NCI-H128 (cell line): ENCODE results near the gene ANTKMT.

Source experiments
- DNase-seq: peaks from one replicate; lab custom pipeline; 2025; ENCODE audit not compliant: unreplicated experiment; lab: John Stamatoyannopoulos, UW

ANTKMT gene

DNA sequence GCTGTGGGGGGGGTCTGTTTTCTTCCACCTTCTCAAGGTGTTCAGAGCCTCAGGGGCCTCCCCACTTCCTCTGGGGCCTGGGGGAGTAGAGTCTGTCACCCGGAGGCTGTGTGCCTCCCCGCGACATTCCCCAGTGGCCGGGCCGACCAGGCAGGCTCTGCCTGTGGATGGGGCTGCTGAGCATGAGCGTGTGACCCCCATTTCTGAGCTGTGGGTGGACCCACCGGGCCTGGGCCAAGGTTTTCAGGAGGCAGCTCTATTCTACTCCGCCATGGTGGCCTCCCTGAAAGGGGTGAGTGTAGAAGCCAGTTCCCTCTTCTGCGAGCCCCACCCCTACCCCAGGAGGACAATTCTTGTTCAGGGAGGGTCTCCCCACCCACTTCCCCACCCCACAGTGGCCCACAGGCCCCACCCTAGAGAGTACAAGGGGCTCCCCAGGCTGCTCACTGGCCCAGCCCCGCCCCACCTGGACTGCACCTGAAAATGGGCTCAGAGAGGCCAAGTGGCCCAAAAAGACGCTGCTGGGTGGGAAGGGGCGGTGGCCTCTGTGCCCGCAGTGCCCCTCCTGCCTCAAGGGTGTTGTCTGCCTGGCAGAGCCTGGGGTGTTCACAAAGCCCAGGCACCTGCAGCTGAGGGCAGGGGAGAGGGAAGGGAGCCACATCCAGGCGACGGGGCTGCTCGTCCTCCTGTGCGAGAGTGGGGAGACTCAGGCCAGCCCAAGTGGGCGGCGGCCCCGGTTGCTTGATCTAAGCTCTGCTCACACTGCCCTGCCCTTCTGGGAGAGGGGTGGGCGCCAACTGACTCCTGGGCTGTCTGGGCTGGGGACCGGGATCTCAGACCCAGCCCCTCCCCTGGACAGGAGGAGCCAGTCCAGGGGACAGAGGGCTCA, 40.9 kb downstream of the ANTKMT start:
- DNase-seq: no peak

GRCh38 chr16:762595-763268, 41.8 kb downstream of the ANTKMT start:
- no peak for DNase-seq

DNA sequence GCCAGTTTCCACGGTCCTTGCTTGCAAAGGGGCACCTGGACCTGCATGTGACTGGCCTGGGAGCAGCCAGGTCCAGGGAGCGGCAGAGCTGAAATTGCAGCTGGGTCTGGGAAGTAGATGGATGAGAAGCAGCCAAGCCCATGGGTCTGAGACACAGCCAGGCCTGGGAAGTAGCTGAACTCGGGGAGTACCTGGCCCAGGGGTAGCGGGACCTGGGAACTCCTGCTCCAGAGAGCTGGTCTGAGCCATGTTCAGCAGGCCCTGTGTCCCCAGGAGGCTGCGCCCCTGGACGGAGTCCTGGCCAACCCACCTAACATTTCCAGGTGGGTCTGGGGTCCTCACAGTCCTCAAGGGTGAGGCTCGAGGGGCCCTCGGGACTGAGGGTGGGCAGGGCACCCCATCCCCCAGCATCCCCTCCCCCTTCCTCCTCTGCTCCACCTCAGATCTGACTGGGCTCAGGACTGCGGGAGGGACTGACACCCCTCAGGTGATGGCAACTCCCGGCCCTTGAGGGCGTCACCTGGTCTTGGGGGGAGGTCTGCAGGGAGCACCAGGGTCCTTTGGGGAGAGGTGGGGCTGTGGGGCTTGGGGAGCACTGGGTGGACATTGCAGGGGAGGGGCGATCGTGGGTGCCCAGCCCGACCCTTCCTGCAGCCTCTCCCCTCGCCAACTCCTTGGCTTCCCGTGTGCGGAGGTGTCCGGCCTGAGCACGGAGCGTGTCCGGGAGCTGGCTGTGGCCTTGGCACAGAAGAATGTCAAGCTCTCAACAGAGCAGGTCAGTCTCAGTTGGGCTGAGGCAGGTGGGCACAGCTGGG, 42.6 kb downstream of the ANTKMT start:
- no peak for DNase-seq

DNA sequence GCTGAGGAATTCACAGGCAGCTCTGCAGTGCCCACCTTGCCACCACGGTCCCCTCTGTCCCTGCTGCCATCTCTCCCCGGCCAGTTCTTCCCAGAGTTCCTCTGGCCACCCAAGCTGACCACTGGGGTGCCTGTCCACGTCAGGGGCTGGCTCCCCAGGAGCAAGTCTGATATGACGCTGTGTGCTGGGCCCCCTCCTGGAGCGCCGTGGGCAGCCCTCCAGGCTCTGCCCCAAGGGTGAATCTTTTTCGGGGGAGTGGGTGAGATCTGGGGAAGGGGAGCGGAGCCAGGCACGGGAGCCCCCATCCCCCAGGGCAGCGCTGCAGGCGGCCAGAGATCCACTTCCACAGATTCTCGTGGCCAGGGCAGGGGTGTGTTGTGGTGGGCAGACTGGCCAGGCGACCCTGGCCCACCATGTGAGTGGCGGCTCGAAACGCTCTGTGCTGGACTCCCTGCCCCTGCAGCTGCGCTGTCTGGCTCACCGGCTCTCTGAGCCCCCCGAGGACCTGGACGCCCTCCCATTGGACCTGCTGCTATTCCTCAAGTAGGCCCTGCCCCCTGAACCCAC, 43.3 kb downstream of the ANTKMT start:
- no peak for DNase-seq

GRCh38 chr16:764848-765487, 44.0 kb downstream of the ANTKMT start:
- DNase-seq: no peak

DNA sequence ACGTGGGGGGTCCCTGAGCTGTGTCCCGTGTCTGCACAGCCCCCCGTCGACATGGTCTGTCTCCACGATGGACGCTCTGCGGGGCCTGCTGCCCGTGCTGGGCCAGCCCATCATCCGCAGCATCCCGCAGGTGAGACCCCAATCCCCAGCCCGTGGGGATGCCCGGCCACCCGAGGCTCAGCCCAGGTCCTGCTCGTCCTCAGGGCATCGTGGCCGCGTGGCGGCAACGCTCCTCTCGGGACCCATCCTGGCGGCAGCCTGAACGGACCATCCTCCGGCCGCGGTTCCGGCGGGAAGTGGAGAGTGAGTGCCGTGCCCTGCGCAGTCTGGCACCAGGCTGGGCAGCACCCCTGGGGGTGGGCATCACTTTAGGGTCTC, 44.5 kb downstream of the ANTKMT start:
- no peak for DNase-seq

GRCh38 chr16:766008-766819, 45.3 kb downstream of the ANTKMT start:
- no peak for DNase-seq

DNA sequence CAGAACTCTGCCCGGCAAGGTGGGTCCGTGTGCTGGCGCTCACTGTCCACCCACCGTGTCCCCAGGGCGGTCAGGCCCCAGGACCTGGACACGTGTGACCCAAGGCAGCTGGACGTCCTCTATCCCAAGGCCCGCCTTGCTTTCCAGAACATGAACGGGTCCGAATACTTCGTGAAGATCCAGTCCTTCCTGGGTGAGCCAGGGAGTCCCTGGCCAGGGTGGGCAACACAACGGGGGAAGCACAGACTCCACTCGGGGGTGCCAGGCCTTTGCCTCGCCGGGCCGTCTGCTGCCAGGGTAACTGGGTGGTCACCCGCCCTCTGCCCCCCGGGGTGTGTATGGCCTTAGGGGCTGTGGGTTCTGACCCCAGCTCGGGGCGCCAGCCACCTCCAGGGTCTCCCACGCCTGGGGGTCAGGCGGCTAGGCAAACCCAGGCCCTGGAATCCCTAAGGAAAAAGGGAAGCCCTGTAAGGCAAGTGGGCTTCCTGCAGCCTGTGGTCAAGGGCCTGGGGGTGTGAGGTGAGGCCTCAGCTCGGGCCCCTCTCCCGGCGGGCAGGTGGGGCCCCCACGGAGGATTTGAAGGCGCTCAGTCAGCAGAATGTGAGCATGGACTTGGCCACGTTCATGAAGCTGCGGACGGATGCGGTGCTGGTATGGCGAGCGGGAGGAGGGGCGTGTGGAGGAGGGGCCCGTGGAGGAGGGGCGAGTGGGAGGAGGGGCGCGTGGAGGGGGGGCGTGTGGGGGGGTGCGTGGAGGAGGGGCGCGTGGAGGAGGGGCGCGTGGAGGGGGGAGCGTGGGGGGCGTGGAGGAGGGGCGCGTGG, 46.1 kb downstream of the ANTKMT start:
- DNase-seq: no peak

DNA sequence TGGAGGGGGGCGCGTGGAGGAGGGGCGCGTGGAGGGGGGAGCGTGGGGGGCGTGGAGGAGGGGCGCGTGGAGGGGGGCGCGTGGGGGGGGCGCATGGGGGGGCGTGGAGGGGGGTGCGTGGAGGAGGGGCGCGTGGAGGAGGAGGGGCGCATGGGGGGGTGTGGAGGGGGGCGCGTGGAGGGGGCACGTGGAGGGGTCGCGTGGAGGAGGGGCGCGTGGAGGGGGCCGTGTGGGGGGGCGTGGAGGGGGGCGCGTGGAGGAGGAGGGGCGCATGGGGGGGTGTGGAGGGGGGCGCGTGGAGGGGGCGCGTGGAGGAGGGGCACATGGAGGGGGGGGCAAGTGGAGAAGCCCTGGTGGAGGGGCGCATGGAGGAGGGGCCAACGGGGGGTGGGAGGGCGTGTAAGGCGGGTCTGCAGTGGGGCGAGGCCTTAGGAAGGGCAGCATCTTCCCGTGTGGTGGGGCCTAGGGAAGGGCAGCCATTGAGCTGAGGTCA, 46.8 kb downstream of the ANTKMT start:
- no peak for DNase-seq

DNA sequence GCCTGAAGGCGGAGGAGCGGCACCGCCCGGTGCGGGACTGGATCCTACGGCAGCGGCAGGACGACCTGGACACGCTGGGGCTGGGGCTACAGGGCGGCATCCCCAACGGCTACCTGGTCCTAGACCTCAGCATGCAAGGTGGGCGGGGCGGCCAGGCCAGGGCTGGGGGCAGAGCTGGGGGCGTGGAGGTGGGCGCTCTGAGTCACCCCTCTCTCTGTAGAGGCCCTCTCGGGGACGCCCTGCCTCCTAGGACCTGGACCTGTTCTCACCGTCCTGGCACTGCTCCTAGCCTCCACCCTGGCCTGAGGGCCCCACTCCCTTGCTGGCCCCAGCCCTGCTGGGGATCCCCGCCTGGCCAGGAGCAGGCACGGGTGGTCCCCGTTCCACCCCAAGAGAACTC, 47.5 kb downstream of the ANTKMT start:
- DNase-seq: no peak

DNA sequence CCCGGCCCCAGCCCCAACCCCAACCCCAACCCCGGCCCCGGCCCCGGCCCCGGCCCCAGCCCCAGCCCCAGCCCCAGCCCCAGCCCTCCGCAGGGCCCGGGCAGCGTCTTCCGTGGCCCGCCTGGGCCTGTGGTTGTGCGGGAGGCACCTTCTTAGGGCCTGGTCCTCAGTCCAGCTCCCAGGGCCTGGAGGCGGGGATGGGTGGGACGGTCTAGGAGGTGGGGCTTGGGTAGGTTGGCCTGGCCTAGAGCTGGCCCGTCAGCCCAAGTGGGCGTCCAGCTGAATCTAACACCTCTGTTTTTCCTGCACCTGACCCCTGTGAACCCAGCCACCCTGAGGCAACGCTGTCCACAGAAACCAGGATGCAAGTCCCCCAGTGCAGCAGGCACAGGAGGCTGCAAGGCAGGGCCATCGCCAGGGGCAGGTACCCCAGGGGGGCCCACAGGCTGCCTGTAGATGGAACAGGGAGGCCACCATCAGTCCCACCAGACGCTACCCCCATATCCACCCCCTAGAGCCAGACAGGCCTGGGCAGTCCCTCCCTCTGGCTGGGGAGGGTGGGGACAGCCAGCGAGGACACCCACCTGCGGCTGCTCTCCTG, 48.3 kb downstream of the ANTKMT start:
- DNase-seq: no peak

GRCh38 chr16:769934-770333, 49.0 kb downstream of the ANTKMT start:
- DNase-seq: no peak

DNA sequence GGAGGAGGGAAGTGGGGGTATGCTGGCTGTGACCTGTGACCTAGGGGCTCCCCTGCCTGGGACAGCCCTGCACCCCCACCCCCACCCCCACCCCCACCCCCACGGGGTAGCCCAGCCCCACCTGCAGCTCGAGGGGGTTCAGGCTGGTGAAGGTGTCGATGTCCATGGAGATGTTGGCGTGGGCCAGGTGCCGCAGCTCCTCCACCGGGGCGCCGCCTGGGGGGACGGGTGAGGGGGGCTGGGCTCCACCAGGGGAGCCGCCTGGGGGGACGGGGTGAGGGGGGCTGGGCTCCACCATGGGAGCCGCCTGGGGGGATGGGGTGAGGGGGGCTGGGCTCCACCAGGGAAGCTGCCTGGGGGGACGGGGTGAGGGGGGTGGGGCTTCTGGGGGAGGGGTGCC, 49.5 kb downstream of the ANTKMT start:
- no peak for DNase-seq
